ENCODE results near the gene YWHAQ.

Gene YWHAQ

GRCh38 chr2:9630736-9631552 lies at the start of gene YWHAQ:
Gene YWHAQ (minus strand): TSS chr2:9630997. CDS start chr2:9630452, 545 bp downstream.
- DNase-seq: peak; percentile 98

- no peak for DNase-seq
These were observed 49.3 kb upstream of the YWHAQ start for GRCh38 chr2:9680082-9680481.

- no peak for DNase-seq
These were observed 48.4 kb upstream of the YWHAQ start for GRCh38 chr2:9679218-9679617.

GRCh38 chr2:9678544-9678943 lies 47.7 kb upstream of the YWHAQ start:
- no peak for DNase-seq

GRCh38 chr2:9675415-9676351 lies 44.9 kb upstream of the YWHAQ start:
- DNase-seq: no peak

- DNase-seq: no peak
These were observed 44.2 kb upstream of the YWHAQ start for GRCh38 chr2:9674891-9675414.

GRCh38 chr2:9673914-9674481 lies 43.2 kb upstream of the YWHAQ start:
- no peak for DNase-seq

GRCh38 chr2:9668687-9669345 lies 38.0 kb upstream of the YWHAQ start:
- DNase-seq: no peak

- DNase-seq: no peak
These were observed 37.0 kb upstream of the YWHAQ start for GRCh38 chr2:9667826-9668225.

- no peak for DNase-seq
These were observed 35.5 kb upstream of the YWHAQ start for GRCh38 chr2:9666306-9666705.

- no peak for DNase-seq
These were observed 35.1 kb upstream of the YWHAQ start for GRCh38 chr2:9665898-9666297.

- no peak for DNase-seq
These were observed 33.6 kb upstream of the YWHAQ start for GRCh38 chr2:9664365-9664764.

- no peak for DNase-seq
These were observed 32.4 kb upstream of the YWHAQ start for GRCh38 chr2:9663008-9663879.

GRCh38 chr2:9661261-9661660 lies 30.5 kb upstream of the YWHAQ start:
- DNase-seq: no peak

- DNase-seq: no peak
These were observed 30.0 kb upstream of the YWHAQ start for GRCh38 chr2:9660781-9661180.

GRCh38 chr2:9660154-9660553 lies 29.4 kb upstream of the YWHAQ start:
- no peak for DNase-seq

GRCh38 chr2:9658972-9659371 lies 28.2 kb upstream of the YWHAQ start:
- DNase-seq: no peak

- no peak for DNase-seq
These were observed 26.9 kb upstream of the YWHAQ start for GRCh38 chr2:9657731-9658130.

- DNase-seq: no peak
These were observed 26.3 kb upstream of the YWHAQ start for GRCh38 chr2:9657083-9657482.

GRCh38 chr2:9656270-9656766 lies 25.5 kb upstream of the YWHAQ start:
- peak; percentile 40 for DNase-seq
